Heart right ventricle (tissue), 16 donors: Measurements from ENCODE around the gene GATAD2A. TPM values are rescaled to one million over a fixed set of nuclear protein-coding genes. Genes with fewer than 3 reads are reported as not detected.
A peak's percentile ranks its signal among the peaks of the same experiment; 100 is the strongest.
"Not testable (repeated sequence)": the region's sequence is repeated elsewhere in the genome, so short reads cannot be mapped to it uniquely, and the experiment has no call there.

ENCODE experiments used
- ATAC-seq, 8 donors: fragments of 200-7000 bp; cut with Tn5 transposase; one replicate each; pipeline ENCODE4 v1.9.1; 2020; ENCODE audit warnings: mild to moderate bottlenecking in 8 of 8, moderate library complexity in 8 of 8, moderate number of reproducible peaks in 1 of 8
- DNase-seq, 2 donors: peaks; one replicate each; pipeline ENCODE4 v3.0.0-alpha.2; 2020
- H3K27ac ChIP-seq, 10 donors: fragments of 200-600 bp; sonication (generic) in 2 of 10; one replicate each; pipeline versions ENCODE4 v1.5.0 to v1.8.0; 2020 to 2022; ENCODE audit warnings: mild to moderate bottlenecking in 3 of 10
- H3K27me3 ChIP-seq, 7 donors: fragments of 200-600 bp; one replicate each; pipeline ENCODE4 v1.8.0; 2021 to 2022; ENCODE audit warnings: mild to moderate bottlenecking in 2 of 7
- H3K36me3 ChIP-seq, 9 donors: fragments of 200-600 bp; sonication (generic) in 1 of 9; one replicate each; pipeline versions ENCODE4 v1.5.0 to v1.8.0; 2020 to 2022; ENCODE audit warnings: mild to moderate bottlenecking in 2 of 9
- H3K4me1 ChIP-seq, 9 donors: fragments of 200-600 bp; sonication (generic) in 1 of 9; one replicate each; pipeline versions ENCODE4 v1.5.0 to v1.8.0; 2020 to 2022; ENCODE audit warnings: mild to moderate bottlenecking in 4 of 9
- H3K4me3 ChIP-seq, 10 donors: fragments of 200-600 bp; sonication (generic) in 2 of 10; one replicate each; pipeline versions ENCODE4 v1.5.0 to v1.8.0; 2020 to 2022; ENCODE audit warnings: mild to moderate bottlenecking in 7 of 10, moderate library complexity in 2 of 10
- H3K9me3 ChIP-seq, 11 donors: fragments of 200-600 bp in 10 of 11; sonication (generic) in 2 of 11; one replicate each; pipeline versions ENCODE4 v1.5.0 to v1.8.0; 2013 to 2022; ENCODE audit warnings: mild to moderate bottlenecking in 2 of 11, control low read depth in 1 of 11, moderate library complexity in 1 of 11
- CTCF ChIP-seq, 9 donors: fragments of 200-600 bp; sonication (generic) in 2 of 9; IDR thresholded peaks; one replicate each; pipeline versions ENCODE4 v1.5.0 to v1.8.0; 2021 to 2022; ENCODE audit warnings: antibody characterized with exemption in 9 of 9, mild to moderate bottlenecking in 5 of 9, moderate library complexity in 1 of 9
- WGBS, 2 donors: extraction: QIAGEN DNeasy Blood & Tissue Kit; methylation state at CpG; one replicate each; pipeline ENCODE4 v1.1.7; 2013; ENCODE audit warnings: inconsistent platforms in 1 of 2; 5-methylcytosine and 5-hydroxymethylcytosine counted together
- intact Hi-C, 10 donors: fragments of 100-400 bp; cut with DNase I; formaldehyde crosslinking; loops; one replicate each; pipeline versions ENCODE4 v1.11.1 to v1.14.2; 2022
- polyA plus RNA-seq, 2 donors: library from polyadenylated mRNA; stranded (reverse); fragments of 200-250 nt; gene quantifications; one replicate each; pipeline ENCODE4 v1.2.3, GENCODE V29; 2013
- total RNA-seq, 10 donors: library from RNA; stranded (reverse); fragmentation: NEBNext Ultra II Directional in 3 of 10; extraction: Animal tissue kit (Norgen Biotek cat#: 25700) in 3 of 10; gene quantifications; one replicate each; pipeline versions ENCODE4 v1.2.1 to v1.2.4, GENCODE V29; 2021 to 2023
- donor health status: Arrhythmogenic right ventricular cardiomyopathy.
- donor health status: ischemic (EF 13 %, LVEDD 7.1; RV severe dilation, severe dysfunction).
- donor health status: healthy with polysubstance abuse.
- donor health status: DM: no; HTN: yes; CAD: no.
- donor health status: DM: no; HTN: no; CAD: no.
- donor health status: ischemic (EF 25% LVEDD 6.9; RV normal size, moderate dysfunction).
- donor health status: ischemic (EF 25% LVEDD 5.7; RV mildly dilated, moderate dysfunction).
- donor health status: healthy.
- donor health status: DM: yes; HTN: yes; CAD: no.
- donor health status: Ischemic cardiomyopathy.
- donor health status: ischemic (EF 35%, LVEDD 5.7; RV mildly dilated, moderate dysfunction).
- donor health status: nonischemic (EF 11% LVEDD 7.7; RV severe dilation, severe dysfunction).
- donor health status: DM: yes; HTN: yes; CAD: no.
- donor health status: PGD.
- donor health status: ischemic (EF 29% LVEDD 5.4; RV normal size, mild dysfunction).
- donor health status: nonischemic (EF 23%, LVEDD 6.1; RV moderate dilation, normal function).

The GATAD2A gene
- total and polyA plus RNA-seq, 12 donors = 7.5 to 48.5 (median 25.8) TPM

GRCh38 chr19:19371059-19371458 lies 34.4 kb upstream of the GATAD2A start:
- Histone ChIP-seq H3K9me3 (no peaks in the 10 kb centered on the region), H3K27me3 (no peaks in the 10 kb centered on the region), H3K4me3 (no peak overlapping the region), H3K27ac (peak overlapping the region in 3 of 10 donors; percentile 17 to 62 (median 51)), H3K36me3 (no peaks in the 10 kb centered on the region), H3K4me1 (peaks cover 0 to 43% (median 14%) of the 10 kb centered on the region in 9 donors)
- DNase-seq (no peak), ATAC-seq (peak in 1 of 8 donors; percentile 41)
- TF ChIP-seq CTCF (IDR thresholded peaks at IDR 0.05) = no peak
- WGBS, 2 donors = 54 to 58% methylated on average over 8 of the region's 8 CpGs
- intact Hi-C loops = no loop called here

DNA sequence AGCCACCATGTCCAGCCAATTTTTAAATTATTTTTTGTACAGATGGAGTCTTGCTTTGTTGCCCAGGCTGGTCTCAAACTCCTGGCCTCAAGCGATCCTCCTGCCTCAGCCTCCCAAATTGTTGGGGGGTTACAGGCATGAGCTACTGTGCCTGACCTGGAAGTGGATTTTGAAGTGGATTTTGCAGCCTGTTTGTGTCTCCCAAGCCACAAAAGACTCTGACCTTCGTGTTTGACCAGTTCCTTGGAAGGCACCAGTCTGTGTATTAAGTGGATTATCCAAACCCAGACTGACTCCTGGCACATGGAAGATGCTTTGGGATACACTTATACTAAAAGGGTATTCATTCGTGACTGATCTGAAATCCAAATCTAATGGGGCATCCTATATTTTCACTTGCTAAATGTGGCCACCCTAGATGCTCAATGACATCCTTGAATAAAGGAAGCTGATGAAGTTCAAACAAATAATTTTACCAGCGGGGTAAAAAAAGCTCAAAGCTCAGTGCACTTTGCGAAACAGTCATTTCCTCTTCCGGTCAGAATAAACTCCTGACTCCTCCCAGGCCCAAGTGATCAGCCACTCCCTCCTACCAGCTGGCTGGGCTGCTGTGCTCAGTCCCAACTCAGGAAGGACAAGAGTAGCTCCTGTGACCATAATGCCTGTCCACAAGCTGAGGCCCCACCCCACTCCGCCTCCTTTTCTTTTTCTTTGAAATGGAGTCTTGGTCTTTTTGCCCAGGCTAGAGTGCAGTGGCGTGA lies 32.6 kb upstream of the GATAD2A start:
- H3K36me3 ChIP-seq = no peaks in the 10 kb centered on the region
- TF ChIP-seq CTCF (IDR thresholded peaks at IDR 0.05) = no peak
- H3K27me3 ChIP-seq = no peaks in the 10 kb centered on the region
- intact Hi-C loops = no loop called here
- ATAC-seq (peak; percentile 77 to 96 (median 94)), DNase-seq (peak; percentile 64 to 80)
- peaks cover 5 to 43% (median 17%) of the 10 kb centered on the region in 9 donors for H3K4me1 ChIP-seq
- 50 to 62% methylated on average over 8 of the region's 8 CpGs for WGBS, 2 donors
- H3K9me3 ChIP-seq = no peaks in the 10 kb centered on the region
- H3K27ac ChIP-seq = peak overlapping the region in 9 of 10 donors; percentile 61 to 90 (median 74)
- peak overlapping the region in 2 of 10 donors; percentile 11 to 25 for H3K4me3 ChIP-seq

GRCh38 chr19:19379527-19379926 lies 25.9 kb upstream of the GATAD2A start:
- Histone ChIP-seq H3K27me3 (no peaks in the 10 kb centered on the region), H3K4me3 (no peak overlapping the region), H3K9me3 (no peaks in the 10 kb centered on the region), H3K27ac (no peak overlapping the region), H3K36me3 (no peaks in the 10 kb centered on the region), H3K4me1 (peaks cover 6 to 54% (median 17%) of the 10 kb centered on the region in 9 donors)
- intact Hi-C loops = no loop called here
- 83 to 85% methylated on average over 2 of the region's 2 CpGs for WGBS, 2 donors
- no peak for DNase-seq
- ATAC-seq = no peak
- no peak for TF ChIP-seq CTCF (IDR thresholded peaks at IDR 0.05)

DNA sequence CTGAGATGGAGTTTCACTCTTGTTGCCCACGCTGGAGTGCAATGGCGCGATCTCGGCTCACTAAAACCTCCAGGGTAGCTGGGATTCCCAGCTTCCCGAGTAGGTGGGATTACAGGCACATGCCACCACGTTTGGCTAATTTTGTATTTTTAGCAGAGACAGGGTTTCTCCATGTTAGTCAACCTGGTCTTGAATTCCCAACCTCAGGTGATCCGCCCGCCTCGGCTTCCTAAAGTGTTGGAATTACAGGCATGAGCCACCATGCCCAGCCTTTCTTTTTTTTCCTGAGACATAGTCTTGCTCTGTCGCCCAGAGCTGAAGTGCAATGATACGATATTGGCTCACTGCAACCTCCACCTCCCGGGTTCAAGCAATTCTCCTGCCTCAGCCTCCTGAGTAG lies 25.2 kb upstream of the GATAD2A start:
- intact Hi-C loops, ATAC-seq, H3K9me3 ChIP-seq, DNase-seq, H3K27me3 ChIP-seq, H3K27ac ChIP-seq, H3K4me3 ChIP-seq, H3K36me3 ChIP-seq: not testable (repeated sequence)
- 92% methylated on average over 12 of the region's 12 CpGs for WGBS, 2 donors
- H3K4me1 ChIP-seq = peaks cover 6 to 53% (median 22%) of the 10 kb centered on the region in 9 donors
